Measurements from ENCODE around the gene CIB2.

- TF ChIP-seq CTCF (IDR thresholded peaks at IDR 0.05; ENCODE audit: poor library complexity, severe bottlenecking), result no peak
- TF ChIP-seq TAF1 (IDR thresholded peaks at IDR 0.05; ENCODE audit: low read depth), result no peak
These were observed 29.7 kb downstream of the CIB2 start for GRCh38 chr15:78101423-78102105.

All from neural cell (in vitro differentiated cells).